ENCODE measurements around the gene KDM4C.
"Not testable (repeated sequence)": the region's sequence is repeated elsewhere in the genome, so short reads cannot be mapped to it uniquely, and the experiment has no call there.

KDM4C gene

GRCh38 chr9:7176561-7176960 is 418.8 kb downstream of the KDM4C start:
- no peak for DNase-seq

DNA sequence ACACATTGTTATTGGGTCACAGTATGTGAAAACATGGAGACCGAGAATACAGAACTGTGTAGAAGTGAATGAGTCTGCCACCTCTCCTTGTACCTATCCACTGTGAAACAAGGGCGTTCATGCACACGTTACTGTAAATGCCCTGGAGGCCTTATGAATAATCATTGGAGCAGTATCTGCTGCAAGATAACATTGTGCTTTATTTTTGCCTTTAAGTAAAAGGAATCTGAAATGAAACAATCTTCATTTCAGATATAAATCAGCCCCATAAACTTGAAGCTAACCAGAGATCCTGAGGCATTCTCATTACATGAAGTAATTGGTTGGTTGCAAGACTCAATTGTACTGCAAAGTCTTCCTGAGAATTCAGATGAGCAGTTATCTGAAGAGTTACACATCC is 419.6 kb downstream of the KDM4C start:
- no peak for DNase-seq

GRCh38 chr9:7178729-7179128 is 421.0 kb downstream of the KDM4C start:
- no peak for DNase-seq

GRCh38 chr9:7180247-7180646 is 422.5 kb downstream of the KDM4C start:
- no peak for DNase-seq

- DNase-seq: not testable (repeated sequence)
These were observed 425.4 kb downstream of the KDM4C start for GRCh38 chr9:7183139-7183538.

DNA sequence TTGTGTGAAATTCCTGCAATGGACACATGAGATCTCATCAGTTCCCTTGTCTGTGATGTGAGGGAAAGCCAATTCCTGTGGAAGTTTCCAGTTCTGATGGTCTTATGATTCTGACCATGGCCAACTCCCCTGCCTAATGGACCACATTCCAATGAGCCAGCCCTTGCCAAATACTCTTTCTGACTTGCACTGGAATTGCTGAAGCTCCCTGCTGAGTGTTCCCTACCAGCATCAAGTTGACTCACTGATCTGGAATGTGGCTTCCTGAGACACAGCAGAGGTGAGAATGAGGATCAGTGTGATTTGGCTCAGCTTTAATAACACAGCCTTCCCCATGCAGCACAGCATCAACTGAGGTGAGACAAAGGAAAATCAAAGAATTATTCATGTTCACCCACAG is 427.8 kb downstream of the KDM4C start:
- no peak for DNase-seq

- DNase-seq: no peak
These were observed 428.4 kb downstream of the KDM4C start for GRCh38 chr9:7186175-7186574.

DNA sequence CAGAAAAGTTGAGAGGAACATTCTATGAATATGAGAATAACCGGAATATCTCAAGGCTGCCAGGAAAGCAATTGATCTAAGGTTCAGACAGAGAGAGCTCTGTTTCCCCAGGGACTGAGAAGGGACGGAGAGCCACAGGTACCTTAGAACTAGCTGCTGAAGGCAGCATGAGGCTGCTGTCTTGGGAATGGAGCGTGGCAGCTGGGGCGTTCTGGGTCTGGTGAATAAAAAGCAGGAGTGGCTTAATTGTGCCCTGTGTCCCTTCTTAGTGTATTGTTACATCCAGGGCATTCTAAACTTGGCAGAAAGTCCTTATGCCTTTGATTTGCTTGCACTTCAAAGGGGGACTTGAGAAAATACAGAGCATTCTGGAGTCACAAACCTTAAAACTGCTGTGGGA is 434.5 kb downstream of the KDM4C start:
- no peak for DNase-seq

- DNase-seq: no peak
These were observed 437.8 kb downstream of the KDM4C start for GRCh38 chr9:7195526-7195925.

DNA sequence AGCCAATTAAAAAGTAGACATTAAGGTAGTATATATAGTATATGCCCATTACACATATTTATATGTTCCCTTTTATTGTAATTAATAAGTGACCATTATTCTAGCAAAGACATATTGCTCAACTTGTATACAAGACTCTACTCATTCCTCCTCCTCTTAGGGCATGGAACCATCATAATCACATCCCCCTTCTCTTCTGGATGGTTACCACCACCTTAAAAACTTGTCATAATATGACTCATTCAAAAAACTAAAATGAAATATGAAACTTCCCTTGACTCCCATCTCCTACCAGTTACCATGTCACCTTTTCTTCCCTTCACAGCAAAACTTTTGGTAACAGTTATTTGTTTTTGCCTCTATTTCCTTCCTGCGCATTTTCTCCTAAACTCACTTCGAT is 438.7 kb downstream of the KDM4C start:
- no peak for DNase-seq

DNA sequence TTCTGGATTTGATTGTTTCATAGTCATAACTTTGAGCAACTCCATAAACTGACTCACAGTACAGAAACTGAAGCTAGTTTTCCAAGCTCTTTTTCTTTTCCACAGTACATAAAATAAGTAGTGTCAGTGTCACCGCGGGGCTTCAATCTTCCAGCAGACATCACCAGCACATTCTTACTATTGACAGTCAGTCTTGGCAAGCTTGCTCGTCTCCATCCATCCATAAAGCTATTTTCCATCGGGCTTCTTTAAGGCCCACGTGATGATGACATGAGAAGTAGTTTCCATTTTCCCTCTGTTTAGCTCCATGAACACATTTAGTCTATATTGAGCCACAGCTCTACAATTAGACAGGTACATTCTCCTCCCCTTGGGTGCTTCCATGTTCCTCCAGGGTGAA is 443.4 kb downstream of the KDM4C start:
- no peak for DNase-seq

DNA sequence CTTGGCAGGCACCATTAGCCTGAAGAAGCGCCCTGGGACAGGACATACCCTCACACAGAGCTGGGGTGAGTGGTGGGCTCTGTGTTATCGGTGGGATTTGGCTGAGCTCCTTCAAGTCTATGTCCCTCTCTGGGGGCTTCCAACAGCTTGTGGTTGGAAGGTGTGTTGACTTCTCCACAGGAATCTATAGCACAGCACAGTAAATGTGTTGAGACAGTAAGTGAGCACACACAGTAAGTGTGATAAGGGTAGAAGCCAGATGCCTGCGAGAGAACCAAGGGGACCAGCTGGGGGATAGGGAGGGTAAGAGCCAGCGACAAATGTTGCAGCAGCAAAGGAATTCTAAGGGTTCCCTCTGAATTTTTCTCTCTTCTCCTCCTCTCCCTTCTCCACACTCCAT is 448.0 kb downstream of the KDM4C start:
- no peak for DNase-seq

DNA sequence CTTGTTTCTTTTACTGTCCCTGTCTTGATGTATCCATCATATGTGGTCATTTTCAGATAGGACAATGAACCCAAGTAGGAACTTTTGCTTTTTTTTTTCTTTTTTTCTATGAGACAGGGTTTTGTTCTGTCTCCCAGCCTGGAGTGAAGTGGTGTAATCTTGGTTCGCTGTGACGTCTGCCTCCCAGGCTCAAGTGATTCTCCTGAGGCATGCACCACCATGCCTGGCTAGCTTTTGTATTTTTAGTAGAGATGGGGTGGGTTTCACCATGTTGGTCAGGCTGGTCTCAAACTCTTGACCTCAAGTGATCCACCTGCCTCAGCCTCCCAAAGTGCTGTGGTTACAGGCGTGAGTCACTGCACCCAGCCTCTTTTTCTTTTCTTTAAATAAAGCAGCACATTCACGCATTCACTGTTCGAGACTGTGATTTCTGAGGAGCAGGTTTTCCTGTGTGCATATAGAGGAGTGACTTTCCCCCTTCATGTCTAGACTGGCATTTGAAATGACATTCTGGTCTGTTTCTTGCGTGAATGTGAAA is 448.5 kb downstream of the KDM4C start:
- DNase-seq: no peak

GRCh38 chr9:7209016-7209715 is 451.4 kb downstream of the KDM4C start:
- no peak for DNase-seq

DNA sequence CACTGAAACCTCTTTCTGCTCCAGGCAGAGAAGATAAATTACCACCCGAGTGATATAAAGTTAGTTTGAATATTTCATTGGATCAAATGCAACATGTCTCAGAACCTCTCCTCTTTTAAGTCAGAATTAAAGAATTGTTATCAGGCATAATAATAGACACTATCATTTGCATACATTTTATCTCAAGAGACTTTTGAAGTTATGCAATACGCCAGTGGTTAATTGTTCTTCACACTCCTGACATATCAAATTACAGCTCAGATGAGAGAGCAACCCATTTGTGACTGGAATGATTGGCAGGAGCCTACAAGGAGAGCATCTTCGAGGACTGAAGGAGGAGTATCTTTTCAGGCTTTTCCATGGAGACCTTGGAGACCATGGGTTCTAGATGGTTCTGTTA is 452.2 kb downstream of the KDM4C start:
- no peak for DNase-seq

- no peak for DNase-seq
These were observed 453.3 kb downstream of the KDM4C start for GRCh38 chr9:7210854-7211637.

- DNase-seq: no peak
These were observed 453.9 kb downstream of the KDM4C start for GRCh38 chr9:7211657-7212056.

DNA sequence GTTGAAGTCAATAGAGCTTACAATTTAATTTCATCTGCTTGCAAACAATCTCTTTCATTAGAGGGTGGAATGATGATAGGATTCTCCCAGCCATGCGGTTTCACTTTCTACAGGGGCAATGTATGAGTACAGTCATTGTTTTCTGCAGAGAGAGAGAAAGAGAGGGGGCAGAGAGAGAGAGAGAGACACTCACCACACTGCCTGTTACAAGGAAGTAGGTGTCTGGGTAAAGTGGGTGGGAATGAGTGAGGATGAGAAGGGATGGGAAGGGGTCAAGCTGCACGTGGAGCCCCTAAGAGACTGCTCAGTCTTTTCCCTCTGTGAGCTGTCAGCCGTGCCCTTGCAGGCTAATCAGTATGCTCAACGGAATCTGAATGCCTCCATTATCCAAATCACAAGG is 454.3 kb downstream of the KDM4C start:
- no peak for DNase-seq

DNA sequence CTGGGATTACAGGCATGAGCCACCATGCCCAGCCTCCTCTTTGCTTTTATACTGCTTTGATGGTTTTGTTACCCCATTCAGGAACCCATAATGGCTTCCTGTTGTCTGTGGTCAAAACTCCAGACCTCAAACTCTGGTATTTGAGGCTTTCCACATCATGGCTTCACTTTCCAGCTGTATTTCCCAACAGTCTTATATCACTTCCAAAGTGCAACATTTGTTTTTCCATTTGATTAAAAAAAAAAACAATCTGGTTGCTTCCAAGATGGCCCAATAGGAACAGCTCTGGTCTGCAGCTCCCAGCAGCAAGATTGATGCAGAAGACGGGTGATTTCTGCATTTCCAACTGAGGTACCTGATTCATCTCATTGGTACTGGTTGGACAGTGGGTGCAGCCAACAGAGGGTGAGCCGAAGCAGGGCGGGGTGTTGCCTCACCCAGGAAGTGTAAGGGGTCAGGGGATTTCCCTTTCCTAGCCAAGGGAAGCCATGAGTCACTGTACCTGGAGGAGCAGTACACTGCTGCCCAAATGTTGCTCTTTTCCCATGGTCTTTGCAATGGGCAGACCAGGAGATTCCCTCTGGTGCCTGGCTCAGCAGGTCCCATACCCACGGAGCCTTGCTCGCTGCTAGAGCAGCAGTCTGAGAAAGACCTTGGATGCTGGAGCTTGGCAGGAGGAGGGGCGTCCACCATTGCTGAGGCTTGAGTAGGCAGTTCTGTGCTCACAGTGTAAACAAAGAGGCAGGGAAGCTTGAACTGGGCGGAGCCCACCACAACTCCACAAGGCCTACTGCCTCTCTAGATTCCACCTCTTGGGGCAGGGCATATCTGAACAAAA is 458.4 kb downstream of the KDM4C start:
- no peak for DNase-seq

DNA sequence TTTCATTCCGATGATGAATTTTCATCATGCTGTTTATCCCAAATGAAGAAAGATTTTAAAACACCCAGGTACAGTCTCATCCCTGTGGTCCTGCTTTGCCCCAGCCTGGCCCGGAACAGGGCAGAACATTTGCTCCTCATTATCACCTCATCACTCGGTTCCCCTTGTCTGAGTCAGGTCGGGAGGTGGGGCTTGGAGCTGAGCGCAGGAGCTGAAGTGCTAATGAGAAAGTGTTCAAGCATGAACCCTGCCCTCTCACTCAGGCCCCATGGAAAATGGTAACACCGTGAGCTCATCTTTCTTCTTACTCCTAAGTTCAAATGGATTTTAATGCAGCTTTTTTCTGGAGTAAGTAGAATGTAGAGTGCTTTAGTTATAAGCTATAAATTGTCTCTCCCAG is 466.2 kb downstream of the KDM4C start:
- DNase-seq: no peak
